Breast epithelium (tissue), 3 donors: ENCODE measurements around the gene SEMA4F.

Source experiments
- CTCF ChIP-seq, 3 donors: fragments of 450-650 bp; IDR thresholded peaks; one replicate each; pipeline ENCODE4 v1.5.1; 2016 to 2017; ENCODE audit warnings: antibody characterized with exemption in 3 of 3, mild to moderate bottlenecking in 3 of 3, moderate library complexity in 3 of 3
- POLR2A ChIP-seq: fragments of 450-650 bp; IDR thresholded peaks from one replicate; pipeline ENCODE4 v1.6.1; 2016; ENCODE audit warnings: antibody characterized with exemption, mild to moderate bottlenecking, moderate library complexity
- POLR2AphosphoS5 ChIP-seq, 3 donors: sonication (generic); formaldehyde crosslinking; IDR thresholded peaks; one replicate each; pipeline ENCODE4 v1.6.1; 2017; ENCODE audit warnings: antibody characterized with exemption in 3 of 3

GRCh38 chr2:74708883-74709282 is 54.8 kb downstream of the SEMA4F start:
- TF ChIP-seq CTCF (IDR thresholded peaks at IDR 0.05): no peak
- TF ChIP-seq POLR2AphosphoS5 (IDR thresholded peaks at IDR 0.05): no peak
- TF ChIP-seq POLR2A: no peak
